Choroid plexus epithelial cell (primary cell): Measurements from ENCODE around the gene SAMD5.

Source experiments
- DNase-seq: peaks from one replicate; pipeline ENCODE4 v3.0.0-alpha.2; 2010; ENCODE audit warnings: low read depth
- H3K4me3 ChIP-seq: 2 replicates; pipeline ENCODE4 v1.5.1; 2011; ENCODE audit warnings: low read depth, mild to moderate bottlenecking, control low read depth, low read length, moderate library complexity
- TF ChIP-seq, protein P1 (sequence below): conservative IDR thresholded peaks from 2 replicates; pipeline ENCODE4 v1.5.1; 2011; ENCODE audit warnings: low read depth, mild to moderate bottlenecking, control low read depth, inconsistent platforms, low read length, moderate library complexity

Gene SAMD5

DNA sequence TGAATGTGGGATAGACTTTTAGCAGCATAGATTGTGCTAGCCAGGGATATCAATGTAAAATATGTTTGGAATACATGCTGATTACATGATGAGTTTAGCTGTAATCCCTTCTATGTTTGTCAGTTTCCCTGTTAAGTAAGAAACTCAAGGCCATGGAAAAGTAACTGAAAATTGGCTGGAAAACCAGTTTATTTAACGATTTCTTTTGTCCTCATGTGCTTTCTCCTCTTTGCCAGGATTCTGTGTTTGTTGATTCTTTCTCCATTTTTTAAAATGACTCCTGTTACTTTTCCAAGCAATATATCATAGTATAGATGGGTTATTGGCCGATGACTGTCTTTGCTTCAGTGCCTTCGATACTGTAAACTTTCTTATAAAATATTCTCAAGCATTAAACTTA, 87.5 kb downstream of the SAMD5 start:
- H3K4me3 ChIP-seq: no peak overlapping the region
- DNase-seq: no peak
- TF ChIP-seq, protein P1, sequence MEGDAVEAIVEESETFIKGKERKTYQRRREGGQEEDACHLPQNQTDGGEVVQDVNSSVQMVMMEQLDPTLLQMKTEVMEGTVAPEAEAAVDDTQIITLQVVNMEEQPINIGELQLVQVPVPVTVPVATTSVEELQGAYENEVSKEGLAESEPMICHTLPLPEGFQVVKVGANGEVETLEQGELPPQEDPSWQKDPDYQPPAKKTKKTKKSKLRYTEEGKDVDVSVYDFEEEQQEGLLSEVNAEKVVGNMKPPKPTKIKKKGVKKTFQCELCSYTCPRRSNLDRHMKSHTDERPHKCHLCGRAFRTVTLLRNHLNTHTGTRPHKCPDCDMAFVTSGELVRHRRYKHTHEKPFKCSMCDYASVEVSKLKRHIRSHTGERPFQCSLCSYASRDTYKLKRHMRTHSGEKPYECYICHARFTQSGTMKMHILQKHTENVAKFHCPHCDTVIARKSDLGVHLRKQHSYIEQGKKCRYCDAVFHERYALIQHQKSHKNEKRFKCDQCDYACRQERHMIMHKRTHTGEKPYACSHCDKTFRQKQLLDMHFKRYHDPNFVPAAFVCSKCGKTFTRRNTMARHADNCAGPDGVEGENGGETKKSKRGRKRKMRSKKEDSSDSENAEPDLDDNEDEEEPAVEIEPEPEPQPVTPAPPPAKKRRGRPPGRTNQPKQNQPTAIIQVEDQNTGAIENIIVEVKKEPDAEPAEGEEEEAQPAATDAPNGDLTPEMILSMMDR: no peak

DNA sequence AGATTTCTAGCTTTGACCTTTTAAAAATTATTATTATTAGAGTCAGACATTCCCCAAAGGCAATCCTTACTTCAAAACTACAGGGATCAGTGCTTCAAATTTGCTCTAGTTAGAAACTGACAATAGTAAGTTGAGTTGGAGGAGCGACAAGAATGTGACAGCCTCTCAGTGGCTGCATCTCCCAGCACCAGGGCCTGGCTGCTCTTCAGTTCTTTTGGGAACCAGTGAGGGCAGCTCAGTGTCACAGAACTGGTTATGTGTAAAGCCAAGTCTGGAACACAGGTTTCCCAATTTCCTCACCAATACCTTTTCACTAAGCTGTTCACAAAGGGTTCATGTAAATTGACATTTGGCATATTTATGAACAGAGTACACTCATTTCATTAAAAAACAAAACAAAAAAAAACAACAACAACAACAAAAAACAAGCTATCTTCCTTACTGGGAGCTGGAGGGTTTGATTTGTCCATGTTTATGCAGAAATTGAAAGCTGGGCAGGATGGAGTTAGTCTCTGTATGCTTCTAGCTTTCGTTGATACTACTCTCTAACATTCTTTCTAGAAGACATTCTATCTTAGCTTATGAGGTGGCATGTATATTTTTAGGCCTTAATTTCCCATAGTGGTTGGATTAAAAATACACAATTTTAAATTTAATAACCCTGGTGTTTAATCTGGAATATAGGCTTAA, 95.0 kb downstream of the SAMD5 start:
- TF ChIP-seq, protein P1: no peak
- peak; percentile 6 for DNase-seq
- no peak overlapping the region for H3K4me3 ChIP-seq

DNA sequence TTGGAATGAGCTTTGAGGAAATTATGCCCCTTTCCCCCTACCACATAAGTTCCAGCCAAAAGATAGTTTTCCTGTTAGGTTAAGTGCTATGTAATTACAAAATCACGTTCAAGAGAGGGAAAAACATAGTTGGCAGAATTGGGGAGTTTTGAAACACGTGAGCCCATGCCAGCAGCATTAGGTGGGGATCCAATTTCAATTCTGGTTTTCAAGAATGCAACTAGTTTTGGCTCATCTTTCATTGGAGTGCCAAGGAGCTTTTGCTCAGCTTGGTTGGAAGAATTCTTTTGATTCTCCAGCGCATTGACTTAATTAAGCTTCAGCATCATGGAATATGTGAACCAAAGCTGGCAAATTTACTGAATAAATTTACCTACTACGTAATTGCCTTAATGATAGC, 95.9 kb downstream of the SAMD5 start:
- TF ChIP-seq, protein P1: no peak
- peak; percentile 8 for DNase-seq
- H3K4me3 ChIP-seq: no peak overlapping the region

DNA sequence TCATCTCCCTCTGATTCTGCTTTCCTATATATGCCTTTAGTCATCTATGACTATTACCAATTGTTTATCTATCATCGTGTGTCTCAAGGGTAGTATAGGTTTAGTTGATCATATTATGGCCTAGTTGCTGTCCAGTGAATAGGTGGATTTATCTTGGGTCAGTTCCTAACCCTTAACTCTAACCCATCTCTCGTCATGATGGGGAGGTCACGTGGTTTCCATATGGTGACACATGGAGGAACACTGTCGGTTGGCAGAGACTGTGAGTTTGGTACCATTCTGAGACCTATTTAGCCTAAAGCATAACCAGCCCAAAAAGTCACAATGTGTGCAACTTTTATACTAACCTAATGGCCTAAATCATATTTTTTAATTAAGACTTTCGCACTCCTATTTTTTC, 103.5 kb downstream of the SAMD5 start:
- TF ChIP-seq, protein P1: no peak
- no peak overlapping the region for H3K4me3 ChIP-seq
- DNase-seq: no peak

DNA sequence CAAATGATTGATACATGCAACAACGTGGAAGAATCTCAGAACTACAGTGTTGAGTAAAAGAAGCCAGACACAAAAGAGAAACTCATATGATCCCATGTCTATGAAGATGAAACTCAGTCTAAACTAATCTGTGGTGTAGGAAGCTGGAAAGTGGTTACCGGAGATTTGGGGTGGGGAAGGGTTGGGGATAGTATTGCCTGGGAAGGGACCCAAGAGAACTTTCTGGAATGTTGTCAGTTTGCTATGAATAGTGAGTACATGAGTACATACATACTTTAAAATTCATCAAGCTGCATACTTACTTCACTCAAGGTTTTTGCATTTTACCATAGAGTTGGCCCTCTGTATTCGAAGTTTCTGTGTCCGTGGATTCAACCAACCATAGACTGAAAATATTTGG, 106.0 kb downstream of the SAMD5 start:
- H3K4me3 ChIP-seq: no peak overlapping the region
- peak; percentile 16 for DNase-seq
- TF ChIP-seq, protein P1: no peak

DNA sequence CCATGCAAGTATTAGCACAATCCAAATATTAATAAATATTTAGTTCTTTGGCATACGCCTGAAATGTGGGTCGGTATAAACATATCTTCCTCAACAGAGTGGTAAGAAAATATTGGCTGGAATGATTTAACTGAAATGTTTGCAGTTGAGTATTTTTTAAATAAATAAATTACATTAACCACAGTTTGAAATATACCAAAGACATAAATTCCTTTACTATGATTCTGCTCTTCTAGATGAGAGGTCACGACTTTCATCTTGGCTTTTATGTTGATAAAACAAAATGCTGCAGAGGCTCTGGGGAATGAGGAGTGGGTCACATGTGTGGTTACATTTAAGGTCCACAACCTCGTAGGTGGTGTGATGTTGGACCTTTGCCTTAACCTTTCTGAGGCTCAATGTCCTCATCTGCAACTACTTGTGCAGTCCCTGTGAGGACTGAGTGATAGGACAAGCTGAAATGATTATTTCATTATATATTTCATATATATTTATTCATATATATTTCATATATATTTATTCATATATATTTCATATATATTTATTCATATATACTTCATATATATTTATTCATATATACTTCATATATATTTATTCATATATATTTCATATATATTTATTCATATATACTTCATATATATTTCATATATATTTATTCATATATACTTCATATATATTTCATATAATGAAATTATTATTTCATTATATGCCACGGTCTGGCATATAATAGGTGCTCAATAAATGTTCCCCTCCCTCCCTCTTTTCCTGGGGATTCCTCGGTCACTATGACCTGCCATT, 107.4 kb downstream of the SAMD5 start:
- TF ChIP-seq, protein P1: no peak

More for the DNA sequence above, 107.4 kb downstream of the SAMD5 start:
- DNase-seq: peak; percentile 74
- no peak overlapping the region for H3K4me3 ChIP-seq
